Islet precursor cell (in vitro differentiated cells): ENCODE results near the gene SPINK13.
"Not testable (repeated sequence)": the region's sequence is repeated elsewhere in the genome, so short reads cannot be mapped to it uniquely, and the experiment has no call there.

Experiments
- DNase-seq: peaks from one replicate; pipeline ENCODE4 v3.0.0-alpha.2; 2018

SPINK13 gene

GRCh38 chr5:148314187-148314586 is 45.6 kb downstream of the SPINK13 start:
- DNase-seq: no peak

- no peak for DNase-seq
Measured at GRCh38 chr5:148314731-148315130, 46.1 kb downstream of the SPINK13 start.

- not testable (repeated sequence) for DNase-seq
Measured at GRCh38 chr5:148320011-148320963, 51.7 kb downstream of the SPINK13 start.

- no peak for DNase-seq
Measured at GRCh38 chr5:148333262-148333849, 64.8 kb downstream of the SPINK13 start.

- DNase-seq: no peak
Measured at GRCh38 chr5:148335259-148335658, 66.7 kb downstream of the SPINK13 start, which contains the start of gene SPINK9. SPINK9 (plus strand) TSS chr5:148335559; CDS start chr5:148335614, 55 bp downstream.
